T-helper 17 cell (primary cell): ENCODE data around the gene ARL6IP4. TPM values are rescaled to one million over a fixed set of nuclear protein-coding genes. Genes with fewer than 3 reads are reported as not detected.

Experiments
- ATAC-seq: fragments of 150-1000 bp; cut with Tn5 transposase; 2 replicates; pipeline ENCODE4 v1.10.0; 2021; ENCODE audit warnings: mild to moderate bottlenecking, moderate library complexity
- DNase-seq, 3 donors: peaks; one replicate each; pipeline versions ENCODE4 v3.0.0 to v3.0.0-alpha.2; 2020 to 2021
- H3K9me3 ChIP-seq: one replicate; pipeline ENCODE4 v1.7.0; 2013; ENCODE audit warnings: low read length, mild to moderate bottlenecking; ENCODE audit not compliant: control insufficient read depth, poor library complexity, severe bottlenecking
- H3K27ac Mint-ChIP-seq: one replicate; pipeline ENCODE4 v1.8.0; 2022; ENCODE audit warnings: mild to moderate bottlenecking, moderate library complexity, mixed read lengths
- H3K27me3 Mint-ChIP-seq: one replicate; pipeline ENCODE4 v1.8.0; 2022; ENCODE audit warnings: mixed read lengths
- H3K36me3 Mint-ChIP-seq: one replicate; pipeline ENCODE4 v1.8.0; 2022; ENCODE audit warnings: low read depth, mixed read lengths
- H3K4me1 Mint-ChIP-seq: one replicate; pipeline ENCODE4 v1.8.0; 2022; ENCODE audit warnings: mild to moderate bottlenecking, mixed read lengths
- H3K4me3 Mint-ChIP-seq: one replicate; pipeline ENCODE4 v1.8.0; 2022; ENCODE audit warnings: mild to moderate bottlenecking, moderate library complexity, mixed read lengths
- total RNA-seq, 4 donors: library from RNA in 2 of 4; stranded (reverse) in 2 of 4; gene quantifications; one replicate each; pipeline ENCODE4 v1.2.3 and lab custom pipeline; 2022 to 2026

ARL6IP4 gene
- total RNA-seq, 2 donors from 2014 or later = 109 to 131 TPM

- no peaks in the 10 kb centered on the region for H3K36me3 Mint-ChIP-seq
- no peaks in the 10 kb centered on the region for H3K9me3 ChIP-seq
- peaks cover 10% of the 10 kb centered on the region for H3K4me1 Mint-ChIP-seq
- H3K27ac Mint-ChIP-seq = no peak overlapping the region
- no peaks in the 10 kb centered on the region for H3K27me3 Mint-ChIP-seq
- DNase-seq (no peak), ATAC-seq (no peak)
- no peak overlapping the region for H3K4me3 Mint-ChIP-seq
Measured at GRCh38 chr12:123029550-123029949, 49.1 kb downstream of the ARL6IP4 start.

- Mint-ChIP-seq H3K4me3 (no peak overlapping the region), H3K36me3 (no peaks in the 10 kb centered on the region), H3K27me3 (no peaks in the 10 kb centered on the region), H3K27ac (no peak overlapping the region), H3K4me1 (peaks cover 10% of the 10 kb centered on the region)
- DNase-seq (no peak), ATAC-seq (no peak)
- H3K9me3 ChIP-seq = no peaks in the 10 kb centered on the region
Measured at GRCh38 chr12:123030686-123031085, 50.2 kb downstream of the ARL6IP4 start.

- Mint-ChIP-seq H3K4me1 (peaks cover 10% of the 10 kb centered on the region), H3K27me3 (no peaks in the 10 kb centered on the region), H3K4me3 (no peak overlapping the region), H3K36me3 (no peaks in the 10 kb centered on the region), H3K27ac (no peak overlapping the region)
- DNase-seq (no peak), ATAC-seq (no peak)
- no peaks in the 10 kb centered on the region for H3K9me3 ChIP-seq
Measured at GRCh38 chr12:123031171-123031845, 50.8 kb downstream of the ARL6IP4 start.

Other genes with a start within 250 kb of the ARL6IP4 start
- gene HCAR1, start 249.8 kb upstream of the ARL6IP4 start, total RNA-seq = not detected
- 10 to 100 TPM; 35.5 to 37.3 TPM for gene DENR, start 227.9 kb upstream of the ARL6IP4 start, total RNA-seq
- gene CCDC62, start 206.1 kb upstream of the ARL6IP4 start, total RNA-seq = under 1 TPM; 0.35 to 0.63 TPM
- gene HIP1R, start 145.2 kb upstream of the ARL6IP4 start, total RNA-seq = 10 to 100 TPM; 61.5 to 67.4 TPM
- 10 to 100 TPM; 82.2 to 90.5 TPM for gene VPS37B, start 84.6 kb upstream of the ARL6IP4 start, total RNA-seq
- gene ABCB9, start 14.2 kb upstream of the ARL6IP4 start, total RNA-seq = 1 to 10 TPM; 4.1 to 6.1 TPM
- gene OGFOD2, start 5.4 kb upstream of the ARL6IP4 start, total RNA-seq = 10 to 100 TPM; 17.9 to 20.3 TPM
- 10 to 100 TPM; 21.7 to 47.9 TPM for gene PITPNM2, start 170.4 kb downstream of the ARL6IP4 start, total RNA-seq